Stimulated activated CD4-positive, alpha-beta T cell treated with anti-CD3 and anti-CD28 coated beads, Interleukin-1b, Interleukin-23, amount 100 ng/mL, for 4 hours (primary cell): ENCODE measurements around the gene ELF1.

Source experiments
- DNase-seq, 2 donors: peaks; one replicate each; pipeline ENCODE4 v3.0.0-alpha.2; 2020; ENCODE audit warnings: low read depth in 2 of 2

ELF1 gene

GRCh38 chr13:41006978-41007743 lies 12.0 kb downstream of the ELF1 start:
- DNase-seq: no peak

- no peak for DNase-seq
Measured at GRCh38 chr13:41006306-41006705, 12.8 kb downstream of the ELF1 start.

GRCh38 chr13:41005704-41006103 lies 13.4 kb downstream of the ELF1 start:
- no peak for DNase-seq

GRCh38 chr13:41004875-41005693 lies 14.0 kb downstream of the ELF1 start:
- DNase-seq: no peak

- no peak for DNase-seq
Measured at GRCh38 chr13:41002606-41003005, 16.5 kb downstream of the ELF1 start.

GRCh38 chr13:41001695-41002094 lies 17.4 kb downstream of the ELF1 start:
- DNase-seq: no peak

GRCh38 chr13:40999416-40999815 lies 19.7 kb downstream of the ELF1 start:
- DNase-seq: no peak

- DNase-seq: no peak
Measured at GRCh38 chr13:40996426-40997092, 22.6 kb downstream of the ELF1 start.

- DNase-seq: no peak
Measured at GRCh38 chr13:40995997-40996396, 23.1 kb downstream of the ELF1 start.

- DNase-seq: no peak
Measured at GRCh38 chr13:40994581-40995230, 24.4 kb downstream of the ELF1 start.

- DNase-seq: no peak
Measured at GRCh38 chr13:40993987-40994386, 25.1 kb downstream of the ELF1 start.

GRCh38 chr13:40992678-40993518 lies 26.2 kb downstream of the ELF1 start:
- no peak for DNase-seq

GRCh38 chr13:40987606-40988280 lies 31.4 kb downstream of the ELF1 start:
- no peak for DNase-seq

- DNase-seq: no peak
Measured at GRCh38 chr13:40986101-40986856, 32.8 kb downstream of the ELF1 start.

GRCh38 chr13:40985381-40986100 lies 33.6 kb downstream of the ELF1 start:
- no peak for DNase-seq

GRCh38 chr13:40984668-40985366 lies 34.3 kb downstream of the ELF1 start:
- no peak for DNase-seq

GRCh38 chr13:40983725-40984667 lies 35.1 kb downstream of the ELF1 start:
- DNase-seq: no peak
